Measurements from ENCODE around the gene CREBBP. TPM values are rescaled to one million over a fixed set of nuclear protein-coding genes. Genes with fewer than 3 reads are reported as not detected.

CREBBP gene
- total RNA-seq, 1 experiment from 2014 or later, result 79.1 TPM

- DNase-seq, result no peak
- Histone ChIP-seq H3K4me1 (ENCODE audit: insufficient read depth, low read length) (peaks cover 7% of the 10 kb centered on the region), H3K4ac (ENCODE audit: low read depth, low read length) (no peak overlapping the region), H3K23me2 (ENCODE audit: insufficient read length, low read depth, low read length, poor library complexity, severe bottlenecking) (no peaks in the 10 kb centered on the region), H3K18ac (ENCODE audit: insufficient read length, low read depth, low read length) (no peak overlapping the region), H2BK5ac (ENCODE audit: insufficient read length, low read length) (no peak overlapping the region), H2BK20ac (ENCODE audit: low read depth, low read length, poor library complexity, severe bottlenecking) (no peak overlapping the region), H4K20me1 (ENCODE audit: control insufficient read depth, insufficient read depth, insufficient read length) (no peaks in the 10 kb centered on the region), H3K23ac (ENCODE audit: insufficient read length, low read depth, low read length) (no peak overlapping the region), H3K56ac (ENCODE audit: insufficient read length, low read depth, low read length) (no peak overlapping the region), H3K4me2 (ENCODE audit: insufficient read depth, insufficient read length, low read length) (no peak overlapping the region), H3K14ac (ENCODE audit: insufficient read depth, low read length) (no peak overlapping the region), H2BK12ac (ENCODE audit: insufficient read length, low read depth, low read length) (no peak overlapping the region), H3T11ph (ENCODE audit: low read length) (no peak overlapping the region), H4K91ac (ENCODE audit: insufficient read length, low read depth, low read length) (no peak overlapping the region), H4K8ac (replicated peaks; ENCODE audit: insufficient read length, low read depth, low read length) (no peak overlapping the region), H3K79me2 (ENCODE audit: insufficient read depth, low read length) (peaks cover 42% of the 10 kb centered on the region; the same call in 1 of the 2 replicates), H3K79me1 (ENCODE audit: insufficient read depth, low read depth, low read length, poor library complexity, severe bottlenecking) (peaks cover 14% of the 10 kb centered on the region), H3K27ac (ENCODE audit: insufficient read length, low read depth, low read length) (no peak overlapping the region), H2AK5ac (ENCODE audit: insufficient read length, low read length) (no peak overlapping the region), H3K27me3 (ENCODE audit: insufficient read depth, low read length) (no peaks in the 10 kb centered on the region), H3K9ac (ENCODE audit: extremely low read depth, insufficient read length, low read length) (no peak overlapping the region), H2BK120ac (ENCODE audit: low read depth, low read length, poor library complexity, severe bottlenecking) (no peak overlapping the region), H4K5ac (ENCODE audit: insufficient read length, low read depth, low read length) (no peak overlapping the region), H2BK15ac (ENCODE audit: low read depth, low read length) (no peak overlapping the region), H3K9me3 (ENCODE audit: control insufficient read depth, low read depth, low read length) (no peaks in the 10 kb centered on the region), H2AFZ (ENCODE audit: low read length) (no peak overlapping the region)
- no CpG with 5 or more reads among the region's 12 CpGs for WGBS (ENCODE audit: extremely low coverage, insufficient read length, low lambda C conversion rate)
- H3K27ac Mint-ChIP-seq, result peak overlapping the region in 2 of 3 experiments; percentile 26 to 87; a peak in 4 of 7 replicates
- H3K9me3 Mint-ChIP-seq, result no peaks in the 10 kb centered on the region
- H3K4me3 Mint-ChIP-seq, result no peak overlapping the region
- H3K27me3 Mint-ChIP-seq (ENCODE audit: low read depth), result no peaks in the 10 kb centered on the region
- H3K4me1 Mint-ChIP-seq, result peaks cover 37 to 43% of the 10 kb centered on the region in 2 experiments
- peaks cover 0 to 4% (median 0%) of the 10 kb centered on the region in 3 experiments; a peak in 1 of 7 replicates for H3K36me3 Mint-ChIP-seq (ENCODE audit: insufficient read depth in 1 of 3, low read depth in 3 of 3)
- TF ChIP-seq CTCF (conservative IDR thresholded peaks at IDR 0.05), result no peak
These were observed 23.1 kb downstream of the CREBBP start for GRCh38 chr16:3857189-3858043.

All from H9 (cell line).